Glutamatergic neuron (in vitro differentiated cells): ENCODE measurements around the gene RAB3GAP1. TPM values are rescaled to one million over a fixed set of nuclear protein-coding genes. Genes with fewer than 3 reads are reported as not detected.

Experiments used
- DNase-seq: peaks from one replicate; pipeline ENCODE4 v3.0.0; 2022
- H3K27ac Mint-ChIP-seq: one replicate; pipeline ENCODE4 v1.8.0; 2020; ENCODE audit warnings: mild to moderate bottlenecking, mixed read lengths, inconsistent platforms; ENCODE audit not compliant: unreplicated experiment
- H3K27me3 Mint-ChIP-seq: one replicate; pipeline ENCODE4 v1.8.0; 2020; ENCODE audit warnings: mild to moderate bottlenecking, moderate library complexity, mixed read lengths, inconsistent platforms; ENCODE audit not compliant: unreplicated experiment
- H3K36me3 Mint-ChIP-seq: one replicate; pipeline ENCODE4 v1.8.0; 2020; ENCODE audit warnings: mild to moderate bottlenecking, mixed read lengths, inconsistent platforms; ENCODE audit not compliant: unreplicated experiment
- H3K4me1 Mint-ChIP-seq: one replicate; pipeline ENCODE4 v1.8.0; 2020; ENCODE audit warnings: mild to moderate bottlenecking, low read depth, mixed read lengths, inconsistent platforms; ENCODE audit not compliant: unreplicated experiment
- H3K4me3 Mint-ChIP-seq: one replicate; pipeline ENCODE4 v1.8.0; 2020; ENCODE audit warnings: mild to moderate bottlenecking, mixed read lengths, inconsistent platforms; ENCODE audit not compliant: unreplicated experiment
- H3K9me3 Mint-ChIP-seq: one replicate; pipeline ENCODE4 v1.8.0; 2020; ENCODE audit warnings: mild to moderate bottlenecking, moderate library complexity, mixed read lengths, inconsistent platforms; ENCODE audit not compliant: unreplicated experiment
- CTCF ChIP-seq: fragments of 200-600 bp; sonication (generic); IDR thresholded peaks from one replicate; pipeline ENCODE4 v1.5.0; 2021; ENCODE audit not compliant: partially characterized antibody, unreplicated experiment
- total RNA-seq: library from RNA; stranded (reverse); fragmentation: NEBNext Ultra II Directional; extraction: Animal tissue kit (Norgen Biotek cat#: 25700); gene quantifications from one replicate; pipeline ENCODE4 v1.2.1, GENCODE V29; 2021; ENCODE audit not compliant: unreplicated experiment

The RAB3GAP1 gene
- total RNA-seq, 1 donor from 2014 or later: 30.7 TPM

DNA sequence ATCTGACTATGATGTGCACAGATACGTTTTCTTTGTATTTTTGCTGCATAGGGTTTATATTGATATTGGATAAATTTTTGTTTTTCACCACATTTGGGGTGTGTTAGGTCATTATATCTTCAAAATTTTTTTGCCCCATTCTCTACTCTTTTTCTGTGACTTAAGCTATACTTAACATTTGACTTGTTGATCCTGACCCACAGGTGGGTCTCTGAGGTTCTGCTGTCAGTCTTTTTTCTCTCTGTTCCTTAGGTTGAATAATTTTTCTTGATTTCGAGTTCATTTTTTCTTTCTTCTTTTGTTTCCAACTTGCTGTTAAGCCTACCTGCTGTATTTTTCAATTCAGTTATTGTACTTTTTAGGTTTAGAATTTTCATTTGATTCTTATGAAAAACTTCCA is 12.1 kb downstream of the RAB3GAP1 start:
- peaks cover 6% of the 10 kb centered on the region for H3K36me3 Mint-ChIP-seq
- H3K9me3 Mint-ChIP-seq: no peaks in the 10 kb centered on the region
- H3K27me3 Mint-ChIP-seq: no peaks in the 10 kb centered on the region
- DNase-seq: no peak
- no peak overlapping the region for H3K27ac Mint-ChIP-seq
- TF ChIP-seq CTCF: no peak
- H3K4me1 Mint-ChIP-seq: no peaks in the 10 kb centered on the region
- H3K4me3 Mint-ChIP-seq: no peak overlapping the region

DNA sequence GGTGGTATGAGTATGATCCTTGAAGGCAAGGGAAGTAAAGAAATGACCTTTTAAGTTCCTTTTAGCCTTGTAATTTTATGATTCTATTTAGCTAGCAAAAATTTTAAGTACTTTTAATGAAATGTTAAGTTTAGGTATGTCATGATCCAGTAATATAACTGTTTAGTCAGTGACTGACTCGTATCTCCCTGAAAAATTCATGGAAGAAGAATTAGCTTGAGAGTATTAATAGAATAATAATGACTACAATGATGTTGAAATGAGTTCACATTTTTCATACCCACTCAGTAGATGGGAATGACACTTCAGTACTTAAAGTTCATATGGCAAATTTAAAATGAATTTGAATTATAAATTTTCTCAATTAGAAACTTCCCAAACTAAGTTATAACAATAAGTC is 14.6 kb downstream of the RAB3GAP1 start:
- Mint-ChIP-seq H3K4me1 (no peaks in the 10 kb centered on the region), H3K36me3 (peaks cover 16% of the 10 kb centered on the region), H3K9me3 (no peaks in the 10 kb centered on the region), H3K27ac (no peak overlapping the region), H3K4me3 (no peak overlapping the region), H3K27me3 (no peaks in the 10 kb centered on the region)
- no peak for DNase-seq
- TF ChIP-seq CTCF: no peak

GRCh38 chr2:135072125-135072997 is 20.3 kb downstream of the RAB3GAP1 start:
- DNase-seq: no peak
- peaks cover 6% of the 10 kb centered on the region for H3K27me3 Mint-ChIP-seq
- no peaks in the 10 kb centered on the region for H3K4me1 Mint-ChIP-seq
- H3K36me3 Mint-ChIP-seq: peaks cover 40% of the 10 kb centered on the region
- TF ChIP-seq CTCF: no peak
- H3K9me3 Mint-ChIP-seq: peaks cover 10% of the 10 kb centered on the region
- no peak overlapping the region for H3K4me3 Mint-ChIP-seq
- H3K27ac Mint-ChIP-seq: no peak overlapping the region

GRCh38 chr2:135074216-135074615 is 22.1 kb downstream of the RAB3GAP1 start:
- TF ChIP-seq CTCF: no peak
- H3K4me3 Mint-ChIP-seq: no peak overlapping the region
- no peak overlapping the region for H3K27ac Mint-ChIP-seq
- H3K27me3 Mint-ChIP-seq: peaks cover 6% of the 10 kb centered on the region
- no peaks in the 10 kb centered on the region for H3K4me1 Mint-ChIP-seq
- peaks cover 36% of the 10 kb centered on the region for H3K36me3 Mint-ChIP-seq
- H3K9me3 Mint-ChIP-seq: peaks cover 10% of the 10 kb centered on the region
- no peak for DNase-seq

DNA sequence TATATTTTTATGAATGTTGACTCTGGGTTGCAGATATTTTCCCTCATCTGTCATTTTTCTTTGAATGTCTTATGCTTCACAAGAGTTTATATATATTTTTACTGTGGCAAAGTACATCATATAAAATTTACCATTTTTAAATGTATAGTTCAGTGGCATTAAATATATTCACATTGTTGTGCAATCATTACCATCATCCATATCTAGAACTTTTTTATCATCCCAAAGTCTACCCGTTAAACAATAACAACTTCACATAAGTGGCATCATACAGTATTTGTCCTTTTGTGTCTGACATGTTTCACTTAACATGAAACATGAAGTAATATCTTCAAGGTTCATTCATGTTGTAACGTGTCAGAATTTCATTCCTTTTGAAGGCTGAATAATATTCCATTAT is 24.5 kb downstream of the RAB3GAP1 start:
- no peak for TF ChIP-seq CTCF
- Mint-ChIP-seq H3K4me3 (no peak overlapping the region), H3K27ac (no peak overlapping the region), H3K4me1 (no peaks in the 10 kb centered on the region), H3K36me3 (peaks cover 36% of the 10 kb centered on the region), H3K9me3 (peaks cover 12% of the 10 kb centered on the region), H3K27me3 (peaks cover 6% of the 10 kb centered on the region)
- DNase-seq: no peak
